ENCODE data around the gene PLPPR5.
A peak's percentile ranks its signal among the peaks of the same experiment; 100 is the strongest.

Gene PLPPR5

DNA sequence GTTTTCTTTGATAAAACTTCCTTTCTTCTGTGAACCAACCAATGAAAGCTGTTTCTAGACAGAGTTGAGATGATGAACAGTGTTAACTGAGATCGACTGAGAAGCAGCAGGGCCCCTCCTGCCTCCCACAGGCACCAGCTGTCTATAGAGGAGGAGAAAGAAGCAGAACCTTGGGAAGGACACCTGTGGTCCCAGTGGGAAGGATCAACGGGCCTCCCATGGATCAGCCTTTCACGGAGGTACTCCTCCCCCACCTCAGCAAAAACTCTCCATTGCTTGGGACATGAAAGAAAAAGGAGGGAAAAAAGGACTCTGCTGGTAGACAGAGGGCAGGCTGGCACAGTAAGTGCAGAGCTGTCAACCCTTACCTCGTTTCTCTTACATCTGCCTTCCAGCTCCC, 40.5 kb downstream of the PLPPR5 start:
- TF ChIP-seq, protein P1, sequence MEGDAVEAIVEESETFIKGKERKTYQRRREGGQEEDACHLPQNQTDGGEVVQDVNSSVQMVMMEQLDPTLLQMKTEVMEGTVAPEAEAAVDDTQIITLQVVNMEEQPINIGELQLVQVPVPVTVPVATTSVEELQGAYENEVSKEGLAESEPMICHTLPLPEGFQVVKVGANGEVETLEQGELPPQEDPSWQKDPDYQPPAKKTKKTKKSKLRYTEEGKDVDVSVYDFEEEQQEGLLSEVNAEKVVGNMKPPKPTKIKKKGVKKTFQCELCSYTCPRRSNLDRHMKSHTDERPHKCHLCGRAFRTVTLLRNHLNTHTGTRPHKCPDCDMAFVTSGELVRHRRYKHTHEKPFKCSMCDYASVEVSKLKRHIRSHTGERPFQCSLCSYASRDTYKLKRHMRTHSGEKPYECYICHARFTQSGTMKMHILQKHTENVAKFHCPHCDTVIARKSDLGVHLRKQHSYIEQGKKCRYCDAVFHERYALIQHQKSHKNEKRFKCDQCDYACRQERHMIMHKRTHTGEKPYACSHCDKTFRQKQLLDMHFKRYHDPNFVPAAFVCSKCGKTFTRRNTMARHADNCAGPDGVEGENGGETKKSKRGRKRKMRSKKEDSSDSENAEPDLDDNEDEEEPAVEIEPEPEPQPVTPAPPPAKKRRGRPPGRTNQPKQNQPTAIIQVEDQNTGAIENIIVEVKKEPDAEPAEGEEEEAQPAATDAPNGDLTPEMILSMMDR (IDR thresholded peaks at IDR 0.05; ENCODE audit: unreplicated experiment in 3 of 3): no peak
- Mint-ChIP-seq H3K27ac (no peak overlapping the region), H3K4me3 (no peak overlapping the region)

DNA sequence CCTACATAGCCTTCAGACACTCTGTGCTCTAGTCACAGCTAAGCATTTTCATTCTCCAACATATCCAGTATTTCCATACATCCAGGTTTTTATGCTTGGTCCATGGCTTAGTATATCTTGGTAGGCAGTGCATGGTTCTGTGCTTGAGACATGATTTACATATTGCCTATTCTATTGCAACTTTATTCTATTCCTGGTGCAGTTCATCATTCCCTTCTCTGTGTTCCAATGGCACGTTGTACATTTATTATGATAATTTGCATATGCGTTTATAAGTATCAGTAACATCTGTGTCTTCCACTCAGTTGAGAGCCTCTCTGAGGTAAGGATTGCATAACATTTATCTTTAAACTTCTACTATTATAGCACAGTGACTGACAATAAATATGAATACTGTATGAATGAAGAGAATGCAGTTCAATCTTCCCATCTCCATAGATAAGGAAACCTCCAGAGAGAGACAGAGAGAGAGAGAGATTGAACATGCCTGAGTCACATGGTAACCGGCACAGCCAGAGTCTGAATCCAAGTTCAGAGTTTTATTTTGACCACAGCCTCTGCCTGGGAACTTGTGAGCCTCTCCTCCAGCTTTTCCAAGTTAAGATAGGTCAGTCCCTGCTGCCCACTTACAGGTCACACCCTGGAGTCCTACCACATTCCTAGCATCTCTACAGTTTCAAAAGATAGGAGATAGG, 41.5 kb downstream of the PLPPR5 start:
- H3K9me3 Mint-ChIP-seq: no peaks in the 10 kb centered on the region
- H3K27me3 Mint-ChIP-seq (ENCODE audit: low read depth): no peaks in the 10 kb centered on the region
- TF ChIP-seq, protein P1 (IDR thresholded peaks at IDR 0.05; ENCODE audit: unreplicated experiment in 3 of 3): no peak
- H3K4me3 Mint-ChIP-seq: no peak overlapping the region
- H3K4me1 Mint-ChIP-seq: peaks cover 7% of the 10 kb centered on the region
- H3K36me3 Mint-ChIP-seq (ENCODE audit: low read depth): no peaks in the 10 kb centered on the region
- H3K27ac Mint-ChIP-seq: no peak overlapping the region

More for the DNA sequence above, 40.5 kb downstream of the PLPPR5 start:
- Mint-ChIP-seq H3K4me1 (peaks cover 3% of the 10 kb centered on the region), H3K27me3 (ENCODE audit: low read depth) (no peaks in the 10 kb centered on the region), H3K36me3 (ENCODE audit: low read depth) (no peaks in the 10 kb centered on the region), H3K9me3 (no peaks in the 10 kb centered on the region)

DNA sequence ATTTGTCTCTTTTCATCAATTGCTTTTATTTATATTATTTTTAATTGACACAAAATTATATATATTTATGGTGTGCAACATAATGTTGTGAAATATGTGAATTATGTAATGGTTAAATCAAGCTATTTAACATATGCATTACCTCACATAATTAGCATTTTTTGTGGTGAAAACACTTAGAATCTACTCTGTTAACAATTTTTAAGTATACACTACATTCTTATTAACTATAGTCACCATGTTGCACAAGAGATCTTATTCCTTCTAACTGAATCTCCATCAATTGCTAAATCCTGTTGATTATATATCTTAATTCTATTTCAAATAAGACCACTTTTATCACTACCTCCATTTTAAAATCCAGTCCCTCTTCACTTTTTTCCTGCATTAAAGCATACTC, 42.5 kb downstream of the PLPPR5 start:
- Mint-ChIP-seq H3K9me3 (no peaks in the 10 kb centered on the region), H3K27ac (no peak overlapping the region), H3K27me3 (ENCODE audit: low read depth) (no peaks in the 10 kb centered on the region), H3K4me1 (peaks cover 7% of the 10 kb centered on the region), H3K36me3 (ENCODE audit: low read depth) (no peaks in the 10 kb centered on the region), H3K4me3 (no peak overlapping the region)
- TF ChIP-seq, protein P1 (IDR thresholded peaks at IDR 0.05; ENCODE audit: unreplicated experiment in 3 of 3): no peak

DNA sequence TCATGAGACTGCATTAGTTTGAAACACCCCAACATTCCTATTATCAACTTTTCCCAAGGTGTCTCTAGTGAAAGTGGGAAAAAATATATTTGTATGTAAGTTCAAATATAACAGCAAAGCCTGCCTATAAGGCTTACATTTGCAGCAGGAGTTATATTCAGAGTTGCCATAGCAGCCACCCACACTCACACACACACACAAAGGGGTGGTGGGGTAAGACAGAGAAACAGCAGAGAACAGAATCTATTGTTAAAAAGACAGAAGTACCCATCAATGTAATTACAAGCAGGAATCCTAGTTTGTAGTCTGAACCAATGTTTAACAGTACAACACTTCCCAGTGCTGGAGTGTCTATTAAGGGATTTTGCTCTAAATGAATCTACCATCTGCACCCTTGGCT, 55.0 kb downstream of the PLPPR5 start:
- H3K27ac Mint-ChIP-seq: peak overlapping the region in 1 of 3 experiments; percentile 40
- H3K4me3 Mint-ChIP-seq: no peak overlapping the region
- H3K9me3 Mint-ChIP-seq: no peaks in the 10 kb centered on the region
- TF ChIP-seq, protein P1 (IDR thresholded peaks at IDR 0.05; ENCODE audit: unreplicated experiment in 3 of 3): no peak
- no peaks in the 10 kb centered on the region for H3K27me3 Mint-ChIP-seq (ENCODE audit: low read depth)
- H3K36me3 Mint-ChIP-seq (ENCODE audit: low read depth): no peaks in the 10 kb centered on the region
- no peaks in the 10 kb centered on the region for H3K4me1 Mint-ChIP-seq

DNA sequence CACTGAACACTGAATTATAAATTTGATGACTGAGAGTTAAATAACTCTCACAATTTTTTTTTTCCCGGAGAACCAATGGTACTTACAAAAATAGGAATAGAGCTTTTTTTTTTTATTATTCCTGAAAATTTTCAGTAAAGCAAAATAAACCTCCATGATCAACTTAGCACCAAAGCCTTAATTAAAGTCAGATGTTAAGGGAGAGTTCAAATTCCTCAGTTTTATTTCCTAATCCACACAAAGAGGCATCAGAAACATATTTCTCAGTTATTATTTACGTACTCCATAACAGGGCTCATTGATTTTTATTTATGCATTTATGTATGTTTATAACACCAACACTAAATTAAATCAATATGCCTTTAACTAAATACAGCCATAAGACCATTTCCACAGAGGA, 55.5 kb downstream of the PLPPR5 start:
- H3K27ac Mint-ChIP-seq: no peak overlapping the region
- no peaks in the 10 kb centered on the region for H3K9me3 Mint-ChIP-seq
- H3K27me3 Mint-ChIP-seq (ENCODE audit: low read depth): no peaks in the 10 kb centered on the region
- TF ChIP-seq, protein P1 (IDR thresholded peaks at IDR 0.05; ENCODE audit: unreplicated experiment in 3 of 3): no peak
- H3K4me3 Mint-ChIP-seq: no peak overlapping the region
- H3K36me3 Mint-ChIP-seq (ENCODE audit: low read depth): no peaks in the 10 kb centered on the region
- H3K4me1 Mint-ChIP-seq: no peaks in the 10 kb centered on the region

DNA sequence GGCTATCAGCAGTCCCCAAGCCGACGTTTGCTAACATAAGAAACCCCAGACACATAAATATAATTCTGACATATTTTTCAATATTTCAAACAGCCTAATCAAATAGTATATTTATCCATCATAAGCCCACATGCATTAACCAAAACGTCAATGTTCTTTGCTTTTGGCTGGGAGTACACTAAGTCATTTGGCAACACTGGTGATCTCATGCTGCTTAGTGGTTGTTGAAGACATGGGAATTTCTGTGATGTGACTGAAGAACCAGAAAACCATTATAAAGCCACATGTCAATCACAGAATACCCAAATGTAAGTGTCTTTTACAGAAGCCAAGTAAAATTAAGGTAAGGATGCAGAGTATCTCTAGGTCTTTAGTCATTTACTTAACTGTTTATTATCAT, 57.6 kb downstream of the PLPPR5 start:
- Mint-ChIP-seq H3K36me3 (ENCODE audit: low read depth) (no peaks in the 10 kb centered on the region), H3K4me3 (no peak overlapping the region), H3K27me3 (ENCODE audit: low read depth) (no peaks in the 10 kb centered on the region), H3K9me3 (no peaks in the 10 kb centered on the region), H3K27ac (no peak overlapping the region), H3K4me1 (no peaks in the 10 kb centered on the region)
- TF ChIP-seq, protein P1 (IDR thresholded peaks at IDR 0.05; ENCODE audit: unreplicated experiment in 3 of 3): no peak

Measured in nephron (organoid).